A549 (cell line): ENCODE measurements around the gene APOBEC3B. TPM values are rescaled to one million over a fixed set of nuclear protein-coding genes. Genes with fewer than 3 reads are reported as not detected.
"Not testable (repeated sequence)": the region's sequence is repeated elsewhere in the genome, so short reads cannot be mapped to it uniquely, and the experiment has no call there.

Experiments
- ATAC-seq, 2 experiments: fragments of 200-7000 bp in 1 of 2; fragments of >200 bp in 1 of 2; cut with Nextera tagmentation in 1 of 2; cut with Tn5 transposase in 1 of 2; 3 replicates each; pipeline versions ENCODE4 v1.8.0 to v1.9.1; 2018 to 2020; ENCODE audit warnings: mild to moderate bottlenecking in 1 of 2, moderate library complexity in 1 of 2
- CTCF ChIA-PET: fragments of 300-600 bp; sonication (Branson Sonifier 250); formaldehyde crosslinking; extraction: SDS; loops from one replicate; lab custom pipeline; 2021; ENCODE audit warnings: antibody characterized with exemption, inconsistent platforms; lab: Yijun Ruan, JAX
- POLR2A ChIA-PET: fragments of 350-600 bp; formaldehyde crosslinking; extraction: SDS; loops from one replicate; lab custom pipeline; 2021; ENCODE audit warnings: antibody characterized with exemption, inconsistent platforms; lab: Yijun Ruan, JAX
- DNase-seq, 2 experiments: peaks; one replicate each; pipeline versions ENCODE4 v3.0.0 to v3.0.0-alpha.2; 2011 to 2016; ENCODE audit warnings: low read depth in 1 of 2, low spot score in 1 of 2
- FAIRE-seq: peaks from 2 replicates; lab custom pipeline; 2011; peaks lifted over from hg19 to GRCh38; lab: Jason Lieb, UNC
- H3K27ac ChIP-seq, 2 experiments: fragments of >200 bp; sonication (Bioruptor Twin); formaldehyde crosslinking; 3 replicates each; pipeline ENCODE4 v1.5.1; 2016 to 2017
- H3K4me1 ChIP-seq: fragments of >200 bp; sonication (Bioruptor Twin); formaldehyde crosslinking; 3 replicates; pipeline ENCODE4 v1.6.1; 2016
- H3K4me2 ChIP-seq: fragments of >200 bp; sonication (Bioruptor Twin); formaldehyde crosslinking; 3 replicates; pipeline ENCODE4 v1.6.1; 2016
- H3K4me3 ChIP-seq: fragments of >200 bp; sonication (Bioruptor Twin); formaldehyde crosslinking; 3 replicates; pipeline ENCODE4 v1.5.1; 2016
- H3K9me3 ChIP-seq: fragments of >200 bp; sonication (Bioruptor Twin); formaldehyde crosslinking; 3 replicates; pipeline ENCODE4 v1.6.1; 2016
- BHLHE40 ChIP-seq: IDR thresholded peaks from 2 replicates; pipeline ENCODE4 v1.6.1; 2012; ENCODE audit warnings: low read depth, low read length, inconsistent platforms
- CEBPB ChIP-seq, 2 experiments: fragments of >200 bp in 1 of 2; sonication (Bioruptor Twin) in 1 of 2; formaldehyde crosslinking in 1 of 2; IDR thresholded peaks; 2 replicates each; pipeline ENCODE4 v1.6.1; 2012 to 2016
- CHD2 ChIP-seq: fragments of 150-350 bp; IDR thresholded peaks from 2 replicates; pipeline ENCODE4 v1.6.1; 2014; ENCODE audit warnings: low read length; ENCODE audit not compliant: partially characterized antibody
- EHMT2 ChIP-seq: fragments of 200-600 bp; sonication (generic); IDR thresholded peaks from 2 replicates; pipeline ENCODE4 v1.6.1; 2016; ENCODE audit warnings: antibody characterized with exemption, low read depth, mild to moderate bottlenecking, moderate library complexity
- EP300 ChIP-seq, 2 experiments: fragments of >200 bp; sonication (Bioruptor Twin); formaldehyde crosslinking; IDR thresholded peaks; 2 replicates in 1 of 2; 3 replicates in 1 of 2; pipeline ENCODE4 v1.6.1; 2016 to 2017
- FOSL2 ChIP-seq, 2 experiments: fragments of 450-650 bp in 1 of 2; fragments of >200 bp in 1 of 2; sonication (Bioruptor Twin) in 1 of 2; formaldehyde crosslinking; IDR thresholded peaks; 2 replicates each; pipeline versions ENCODE4 v1.5.0 to v1.6.1; 2016 to 2020; ENCODE audit warnings: mild to moderate bottlenecking in 1 of 2, moderate library complexity in 1 of 2
- GATA3 ChIP-seq: IDR thresholded peaks from 2 replicates; pipeline ENCODE4 v1.6.1; 2012; ENCODE audit warnings: borderline replicate concordance
- HOXB13 ChIP-seq: fragments of 250-450 bp; sonication (Bioruptor Pico); IDR thresholded peaks from 2 replicates; pipeline ENCODE4 v1.5.0; 2020; ENCODE audit warnings: low read depth, mild to moderate bottlenecking, moderate library complexity
- KDM1A ChIP-seq: fragments of 200-600 bp; sonication (generic); IDR thresholded peaks from 2 replicates; pipeline ENCODE4 v1.6.1; 2016; ENCODE audit warnings: low read depth, mild to moderate bottlenecking
- KDM5A ChIP-seq: fragments of 200-600 bp; sonication (generic); IDR thresholded peaks from 2 replicates; pipeline ENCODE4 v1.6.1; 2016; ENCODE audit warnings: antibody characterized with exemption, mild to moderate bottlenecking
- MYC ChIP-seq: IDR thresholded peaks from 2 replicates; pipeline ENCODE4 v1.6.1; 2012; ENCODE audit warnings: mild to moderate bottlenecking, inconsistent platforms, low read length, improper control_type of control experiment, borderline replicate concordance
- NR3C1 ChIP-seq: fragments of >200 bp; sonication (Bioruptor Twin); formaldehyde crosslinking; IDR thresholded peaks from 3 replicates; pipeline ENCODE4 v1.6.1; 2017
- PHF8 ChIP-seq: fragments of 200-600 bp; sonication (generic); IDR thresholded peaks from 2 replicates; pipeline ENCODE4 v1.6.1; 2016; ENCODE audit warnings: low read depth, mild to moderate bottlenecking, antibody characterized with exemption, moderate library complexity, borderline replicate concordance
- RCOR1 ChIP-seq: fragments of 150-350 bp; IDR thresholded peaks from 2 replicates; pipeline ENCODE4 v1.6.1; 2014; ENCODE audit warnings: antibody characterized with exemption, low read length, low read depth
- SMC3 ChIP-seq: fragments of >200 bp; sonication (Bioruptor Twin); formaldehyde crosslinking; IDR thresholded peaks from 3 replicates; pipeline ENCODE4 v1.6.1; 2018; ENCODE audit warnings: inconsistent platforms
- WGBS: methylation state at CpG from one replicate; pipeline ENCODE4 v1.1.6; 2017; ENCODE audit errors: missing lambda C conversion rate; 5-methylcytosine and 5-hydroxymethylcytosine counted together
- polyA plus RNA-seq, 4 experiments: library from polyadenylated mRNA; depleted of rRNA in 3 of 4; stranded (reverse); fragments of >200 nt; fragmentation: RNase III in 1 of 4; extraction: RNeasy Plus Mini Kit Qiagen cat#74134 plus additional on column Dnase treatment in 1 of 4; gene quantifications; 2 replicates in 3 of 4; 3 replicates in 1 of 4; pipeline ENCODE4 v1.2.3, GENCODE V29; 2011 to 2017
- TF ChIP-seq, protein P1 (sequence below): fragments of 200-600 bp; sonication (generic); IDR thresholded peaks from 2 replicates; pipeline ENCODE4 v1.6.1; 2016; ENCODE audit warnings: antibody characterized with exemption, mild to moderate bottlenecking, moderate library complexity
- TF ChIP-seq, protein P2 (sequence below): fragments of >200 bp; sonication (Bioruptor Twin); formaldehyde crosslinking; IDR thresholded peaks from 3 replicates; pipeline ENCODE4 v1.6.1; 2016
- TF ChIP-seq, protein P3 (sequence below): fragments of 250-450 bp; sonication (Bioruptor Pico); IDR thresholded peaks from 2 replicates; pipeline ENCODE4 v1.5.0; 2021; ENCODE audit warnings: mild to moderate bottlenecking, moderate library complexity, borderline replicate concordance
- TF ChIP-seq, protein P4 (sequence below): IDR thresholded peaks from 2 replicates; pipeline ENCODE4 v1.6.1; 2012; ENCODE audit warnings: low read depth, borderline replicate concordance

APOBEC3B gene
- polyA plus RNA-seq, 2 of the 4 experiments (the other 2 are of a cell fraction), result 16.7 to 19.6 TPM

DNA sequence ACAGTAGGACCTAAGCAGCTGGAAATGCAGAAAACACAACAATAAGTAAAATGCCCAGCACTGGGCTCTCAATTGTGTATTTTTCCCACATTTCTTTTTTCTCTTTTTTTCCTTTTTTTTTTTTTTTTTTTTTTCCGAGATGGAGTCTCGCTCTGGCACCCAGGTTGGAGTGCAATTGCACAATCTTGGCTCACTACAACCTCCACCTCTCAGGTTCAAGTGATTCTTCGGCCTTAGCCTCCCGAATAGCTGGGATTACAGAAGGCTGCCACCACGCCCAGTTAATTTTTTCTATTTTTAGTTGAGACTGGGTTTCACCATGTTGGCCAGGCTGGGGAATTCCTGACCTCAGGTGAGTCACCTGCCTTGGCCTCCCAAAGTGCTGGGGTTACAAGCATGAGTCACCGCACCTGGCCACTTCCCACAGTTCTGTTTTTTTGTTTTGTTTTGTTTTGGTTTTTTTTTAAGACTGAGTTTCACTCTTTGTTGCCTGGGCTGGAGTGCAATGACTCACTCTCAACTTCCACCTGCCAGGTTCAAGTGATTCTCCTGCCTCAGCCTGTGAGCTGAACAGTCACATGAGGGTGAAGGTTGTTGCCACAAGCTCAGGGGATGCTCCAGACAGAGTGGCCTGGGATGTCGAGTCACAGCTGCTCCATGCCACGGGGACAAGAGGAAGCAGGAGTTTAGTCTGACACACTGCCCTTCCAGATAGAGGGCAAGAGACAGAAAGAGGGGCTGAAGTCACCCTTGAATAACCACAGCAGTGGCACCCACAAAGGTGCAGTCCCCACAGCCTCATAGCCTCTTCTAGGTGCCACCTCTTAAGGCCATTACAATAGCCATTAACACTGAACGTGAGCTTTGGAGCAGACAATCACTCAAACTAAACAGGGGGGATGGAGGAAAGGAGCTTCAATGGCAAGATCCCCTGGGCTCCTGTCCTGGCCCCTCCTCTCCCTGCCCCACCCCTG is 2.9 kb downstream of the APOBEC3B start:
- ATAC-seq, H3K4me3 ChIP-seq, H3K9me3 ChIP-seq, H3K27ac ChIP-seq, FAIRE-seq: not testable (repeated sequence)
- ChIA-PET POLR2A (interaction anchor here (0.7 kb wide), 1 partner anchor 113 kb away, joined by 18 read pairs; the partner anchor contains the start of gene CBX6), CTCF (interaction anchor here (0.6 to 1.2 kb wide), 3 partner anchors 20 to 219 kb away, joined by 3 to 6 read pairs (median 3); no protein-coding TSS in a partner anchor)
- WGBS, result 40% methylated on average over 7 of the region's 9 CpGs
- Histone ChIP-seq H3K4me2 (peak overlapping the region; percentile 21; the same call in 1 of the 3 replicates), H3K4me1 (peaks cover 13% of the 10 kb centered on the region; the same call in 2 of the 3 replicates)
- 0 out of 2 replicates have a peak, but pooled peaks have one; percentile 34 for TF ChIP-seq FOSL2 (IDR thresholded peaks at IDR 0.05)
- TF ChIP-seq FOSL2 (CRISPR knock-in tag; IDR thresholded peaks at IDR 0.05), result peak; percentile 87
- peak in 1 of 2 experiments; percentile 22; a peak in 1 of 4 replicates for TF ChIP-seq CEBPB (IDR thresholded peaks at IDR 0.05)
- TF ChIP-seq EP300 (IDR thresholded peaks at IDR 0.05), result peak in 1 of 2 experiments; percentile 30; a peak in 1 of 5 replicates
- DNase-seq, result peak in 1 of 2 experiments; percentile 64

DNA sequence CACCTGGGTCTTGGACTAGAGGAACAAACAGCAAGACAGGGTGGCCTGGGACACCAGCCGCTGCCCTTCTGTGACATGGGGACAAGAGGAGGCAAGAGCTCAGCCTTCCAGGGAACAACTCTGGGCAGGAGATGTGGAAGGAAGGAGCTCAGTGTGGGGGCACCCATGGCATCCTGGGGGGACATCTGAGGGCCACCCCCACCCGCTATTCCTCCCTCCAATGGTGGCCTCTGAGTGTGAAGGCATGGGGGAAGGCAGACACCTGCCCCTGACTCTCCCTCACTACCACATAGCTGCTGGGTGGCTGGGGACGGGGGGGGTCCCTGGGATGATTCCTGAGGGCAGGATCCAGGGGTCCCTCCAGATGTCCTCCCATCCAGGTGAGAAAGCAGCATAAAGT is 4.5 kb downstream of the APOBEC3B start:
- Histone ChIP-seq H3K9me3 (0 out of 3 replicates have a peak, but pooled peaks cover 7% of the 10 kb centered on the region), H3K27ac (no peak overlapping the region), H3K4me3 (no peak overlapping the region), H3K4me1 (peaks cover 6% of the 10 kb centered on the region; the same call in 2 of the 3 replicates), H3K4me2 (no peak overlapping the region)
- DNase-seq (no peak), FAIRE-seq (no peak), ATAC-seq (no peak)
- ChIA-PET CTCF (interaction anchor here (1.1 kb wide), 1 partner anchor 59 kb away, joined by 3 read pairs; no protein-coding TSS in a partner anchor), POLR2A (no interaction called here)
- no CpG with 5 or more reads among the region's 3 CpGs for WGBS
- no peak for TF ChIP-seq GATA3
- no peak for TF ChIP-seq NR3C1
- TF ChIP-seq, protein P1, sequence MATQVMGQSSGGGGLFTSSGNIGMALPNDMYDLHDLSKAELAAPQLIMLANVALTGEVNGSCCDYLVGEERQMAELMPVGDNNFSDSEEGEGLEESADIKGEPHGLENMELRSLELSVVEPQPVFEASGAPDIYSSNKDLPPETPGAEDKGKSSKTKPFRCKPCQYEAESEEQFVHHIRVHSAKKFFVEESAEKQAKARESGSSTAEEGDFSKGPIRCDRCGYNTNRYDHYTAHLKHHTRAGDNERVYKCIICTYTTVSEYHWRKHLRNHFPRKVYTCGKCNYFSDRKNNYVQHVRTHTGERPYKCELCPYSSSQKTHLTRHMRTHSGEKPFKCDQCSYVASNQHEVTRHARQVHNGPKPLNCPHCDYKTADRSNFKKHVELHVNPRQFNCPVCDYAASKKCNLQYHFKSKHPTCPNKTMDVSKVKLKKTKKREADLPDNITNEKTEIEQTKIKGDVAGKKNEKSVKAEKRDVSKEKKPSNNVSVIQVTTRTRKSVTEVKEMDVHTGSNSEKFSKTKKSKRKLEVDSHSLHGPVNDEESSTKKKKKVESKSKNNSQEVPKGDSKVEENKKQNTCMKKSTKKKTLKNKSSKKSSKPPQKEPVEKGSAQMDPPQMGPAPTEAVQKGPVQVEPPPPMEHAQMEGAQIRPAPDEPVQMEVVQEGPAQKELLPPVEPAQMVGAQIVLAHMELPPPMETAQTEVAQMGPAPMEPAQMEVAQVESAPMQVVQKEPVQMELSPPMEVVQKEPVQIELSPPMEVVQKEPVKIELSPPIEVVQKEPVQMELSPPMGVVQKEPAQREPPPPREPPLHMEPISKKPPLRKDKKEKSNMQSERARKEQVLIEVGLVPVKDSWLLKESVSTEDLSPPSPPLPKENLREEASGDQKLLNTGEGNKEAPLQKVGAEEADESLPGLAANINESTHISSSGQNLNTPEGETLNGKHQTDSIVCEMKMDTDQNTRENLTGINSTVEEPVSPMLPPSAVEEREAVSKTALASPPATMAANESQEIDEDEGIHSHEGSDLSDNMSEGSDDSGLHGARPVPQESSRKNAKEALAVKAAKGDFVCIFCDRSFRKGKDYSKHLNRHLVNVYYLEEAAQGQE, result no peak
- no peak for TF ChIP-seq EP300 (IDR thresholded peaks at IDR 0.05)
- TF ChIP-seq BHLHE40, result no peak
- TF ChIP-seq, protein P2, sequence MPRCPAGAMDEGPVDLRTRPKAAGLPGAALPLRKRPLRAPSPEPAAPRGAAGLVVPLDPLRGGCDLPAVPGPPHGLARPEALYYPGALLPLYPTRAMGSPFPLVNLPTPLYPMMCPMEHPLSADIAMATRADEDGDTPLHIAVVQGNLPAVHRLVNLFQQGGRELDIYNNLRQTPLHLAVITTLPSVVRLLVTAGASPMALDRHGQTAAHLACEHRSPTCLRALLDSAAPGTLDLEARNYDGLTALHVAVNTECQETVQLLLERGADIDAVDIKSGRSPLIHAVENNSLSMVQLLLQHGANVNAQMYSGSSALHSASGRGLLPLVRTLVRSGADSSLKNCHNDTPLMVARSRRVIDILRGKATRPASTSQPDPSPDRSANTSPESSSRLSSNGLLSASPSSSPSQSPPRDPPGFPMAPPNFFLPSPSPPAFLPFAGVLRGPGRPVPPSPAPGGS, result no peak
- TF ChIP-seq EHMT2, result no peak
- TF ChIP-seq PHF8, result no peak
- no peak for TF ChIP-seq MYC
- no peak for TF ChIP-seq KDM5A
- TF ChIP-seq CHD2, result no peak
- TF ChIP-seq RCOR1, result no peak
- TF ChIP-seq, protein P3, sequence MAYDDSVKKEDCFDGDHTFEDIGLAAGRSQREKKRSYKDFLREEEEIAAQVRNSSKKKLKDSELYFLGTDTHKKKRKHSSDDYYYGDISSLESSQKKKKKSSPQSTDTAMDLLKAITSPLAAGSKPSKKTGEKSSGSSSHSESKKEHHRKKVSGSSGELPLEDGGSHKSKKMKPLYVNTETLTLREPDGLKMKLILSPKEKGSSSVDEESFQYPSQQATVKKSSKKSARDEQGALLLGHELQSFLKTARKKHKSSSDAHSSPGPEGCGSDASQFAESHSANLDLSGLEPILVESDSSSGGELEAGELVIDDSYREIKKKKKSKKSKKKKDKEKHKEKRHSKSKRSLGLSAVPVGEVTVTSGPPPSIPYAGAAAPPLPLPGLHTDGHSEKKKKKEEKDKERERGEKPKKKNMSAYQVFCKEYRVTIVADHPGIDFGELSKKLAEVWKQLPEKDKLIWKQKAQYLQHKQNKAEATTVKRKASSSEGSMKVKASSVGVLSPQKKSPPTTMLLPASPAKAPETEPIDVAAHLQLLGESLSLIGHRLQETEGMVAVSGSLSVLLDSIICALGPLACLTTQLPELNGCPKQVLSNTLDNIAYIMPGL, result no peak
- no peak for TF ChIP-seq HOXB13 (CRISPR knock-in tag)
- no peak for TF ChIP-seq KDM1A
- no peak for TF ChIP-seq SMC3
- TF ChIP-seq, protein P4, sequence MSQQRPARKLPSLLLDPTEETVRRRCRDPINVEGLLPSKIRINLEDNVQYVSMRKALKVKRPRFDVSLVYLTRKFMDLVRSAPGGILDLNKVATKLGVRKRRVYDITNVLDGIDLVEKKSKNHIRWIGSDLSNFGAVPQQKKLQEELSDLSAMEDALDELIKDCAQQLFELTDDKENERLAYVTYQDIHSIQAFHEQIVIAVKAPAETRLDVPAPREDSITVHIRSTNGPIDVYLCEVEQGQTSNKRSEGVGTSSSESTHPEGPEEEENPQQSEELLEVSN, result no peak
